ENCODE data around the gene RUSF1.
"Not testable (repeated sequence)": the region's sequence is repeated elsewhere in the genome, so short reads cannot be mapped to it uniquely, and the experiment has no call there.

The RUSF1 gene

GRCh38 chr16:31507929-31508705, at the start of gene RUSF1:
TSS of gene RUSF1 (minus strand) at chr16:31508391. CDS start at chr16:31508373, 18 bp downstream.
- DNase-seq = peak; percentile 85

GRCh38 chr16:31542763-31543162, 34.6 kb upstream of the RUSF1 start:
- no peak for DNase-seq

DNA sequence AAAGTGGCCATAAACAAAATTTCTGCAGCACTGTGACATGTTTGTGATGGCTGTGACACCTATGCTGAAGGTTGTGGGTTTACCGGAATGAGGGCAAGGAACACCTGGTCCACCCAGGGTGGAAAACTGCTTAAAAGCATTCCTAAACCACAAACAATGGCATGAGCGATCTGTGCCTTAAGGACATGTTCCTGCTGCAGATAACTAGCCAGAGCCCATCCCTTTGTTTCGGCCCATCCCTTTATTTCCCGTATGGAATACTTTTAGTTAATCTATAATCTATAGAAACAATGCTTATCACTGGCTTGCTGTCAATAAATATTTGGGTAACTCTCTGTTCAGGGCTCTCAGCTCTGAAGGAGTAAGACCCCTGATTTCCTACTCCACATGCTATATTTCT, 31.6 kb upstream of the RUSF1 start:
- DNase-seq = not testable (repeated sequence)

DNA sequence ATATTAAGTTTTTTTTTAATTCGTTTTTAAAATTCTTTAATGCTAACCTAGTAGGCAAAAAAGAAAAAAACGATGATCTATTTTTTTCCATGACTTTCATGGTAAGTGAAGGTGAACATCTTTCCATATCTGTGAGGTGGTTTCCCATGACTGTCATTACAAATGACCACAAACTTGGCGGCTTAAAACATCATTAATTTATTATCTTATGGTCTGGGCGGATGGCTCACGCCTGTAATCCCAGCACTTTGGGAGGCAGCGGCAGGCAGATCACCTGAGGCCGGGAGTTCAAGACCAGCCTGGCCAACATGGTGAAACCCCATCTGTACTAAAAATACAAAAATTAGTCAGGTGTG, 30.0 kb upstream of the RUSF1 start:
- DNase-seq = not testable (repeated sequence)

- no peak for DNase-seq
Observed at GRCh38 chr16:31537362-31538242, 29.4 kb upstream of the RUSF1 start.

- no peak for DNase-seq
Observed at GRCh38 chr16:31536804-31537361, 28.7 kb upstream of the RUSF1 start.

DNA sequence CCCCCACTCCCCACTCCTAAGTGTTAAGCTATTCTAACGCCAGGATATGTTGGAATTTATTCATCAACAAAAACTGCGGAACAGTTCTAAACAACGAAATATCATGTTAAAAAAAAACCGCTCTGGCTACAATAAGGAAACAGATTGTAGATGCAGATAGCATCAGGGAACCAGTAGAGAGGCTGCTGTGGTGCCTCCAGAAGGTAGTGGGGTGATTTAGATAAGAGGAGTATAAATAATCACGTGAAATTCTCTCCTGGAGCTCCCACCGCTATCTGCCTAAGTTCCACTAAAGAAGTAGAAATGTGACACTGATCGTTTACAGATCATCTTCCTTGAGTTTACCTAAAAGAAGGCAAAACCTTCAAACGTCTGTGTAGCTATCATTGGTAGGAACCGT, 27.5 kb upstream of the RUSF1 start:
- no peak for DNase-seq

DNA sequence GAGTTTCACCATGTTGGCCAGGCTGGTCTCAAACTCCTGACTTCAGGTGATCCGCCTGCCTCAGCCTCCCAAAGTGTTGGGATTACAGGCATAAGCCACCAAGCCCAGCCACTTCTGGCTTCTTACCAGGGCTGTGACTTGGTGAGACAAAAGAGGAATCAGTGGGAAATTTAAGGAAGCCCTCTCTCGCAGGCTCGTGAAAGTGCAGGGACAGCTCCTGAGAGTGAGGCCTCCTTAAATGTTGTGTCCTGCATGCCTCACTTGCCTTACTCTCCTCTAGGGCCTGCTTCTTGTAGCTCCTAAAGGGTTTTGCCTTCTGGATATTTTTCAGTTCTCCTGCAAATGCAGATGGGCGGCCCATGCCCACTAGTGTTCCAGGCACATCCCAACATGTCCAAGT, 24.7 kb upstream of the RUSF1 start:
- DNase-seq = no peak

DNA sequence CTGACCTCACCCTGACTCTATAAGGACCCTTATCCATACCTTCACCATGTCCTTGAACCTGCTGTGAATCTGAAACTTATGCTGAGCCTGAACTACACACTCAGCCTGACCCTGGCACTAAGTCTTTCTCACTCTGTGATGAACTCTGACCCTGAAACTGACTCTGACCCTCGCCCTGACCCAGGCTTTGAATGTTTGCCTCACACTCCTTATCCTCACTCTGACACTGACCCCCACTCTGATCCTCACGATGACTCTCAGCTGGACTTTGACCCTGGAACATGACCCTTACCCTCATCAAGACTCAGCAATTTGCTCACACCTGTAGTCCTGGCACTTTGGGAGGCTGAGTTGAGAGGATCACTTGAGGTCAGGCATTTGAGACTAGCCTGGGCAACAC, 23.9 kb upstream of the RUSF1 start:
- DNase-seq = no peak

- DNase-seq = no peak
Observed at GRCh38 chr16:31531096-31531495, 22.9 kb upstream of the RUSF1 start.

DNA sequence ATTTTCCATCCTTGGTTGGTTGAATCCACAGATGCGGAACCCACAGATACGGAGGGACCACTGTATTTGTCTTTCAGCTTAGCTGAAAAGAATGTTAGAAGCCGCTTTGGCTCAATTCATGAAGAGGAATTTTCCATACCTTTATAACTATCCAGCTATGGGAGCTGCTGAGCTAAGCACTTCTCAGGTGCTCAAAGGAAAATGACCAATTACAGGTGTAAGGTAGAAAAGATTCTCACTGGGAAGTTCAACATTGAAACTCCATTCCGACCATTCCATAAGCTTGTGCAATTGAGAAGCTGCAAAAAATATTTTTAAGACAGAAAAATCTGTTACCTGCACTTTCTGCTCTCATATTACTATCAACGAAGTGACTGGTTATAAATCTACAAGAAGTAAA, 22.2 kb upstream of the RUSF1 start:
- no peak for DNase-seq

DNA sequence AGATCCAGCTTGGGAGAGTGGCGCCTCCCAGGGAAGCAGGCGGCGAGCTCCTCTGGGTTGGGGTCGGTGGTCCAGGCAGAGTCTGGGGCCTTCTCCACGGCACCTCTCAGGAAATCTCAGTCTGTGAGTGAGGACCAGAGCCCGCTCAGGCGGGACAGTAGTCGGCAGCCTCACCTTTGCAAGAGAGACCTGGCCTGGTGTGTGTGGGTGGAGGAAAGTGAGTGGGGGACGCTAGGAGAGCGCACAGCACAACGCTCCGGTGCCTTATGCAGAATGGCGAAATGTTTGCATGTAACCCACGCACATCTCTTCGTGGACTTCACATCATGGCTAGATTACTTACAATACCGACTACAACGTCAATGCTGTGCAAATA, 21.7 kb upstream of the RUSF1 start:
- DNase-seq = no peak

- DNase-seq = no peak
Observed at GRCh38 chr16:31529108-31529936, 21.1 kb upstream of the RUSF1 start.

- DNase-seq = no peak
Observed at GRCh38 chr16:31528523-31529107, 20.4 kb upstream of the RUSF1 start.

DNA sequence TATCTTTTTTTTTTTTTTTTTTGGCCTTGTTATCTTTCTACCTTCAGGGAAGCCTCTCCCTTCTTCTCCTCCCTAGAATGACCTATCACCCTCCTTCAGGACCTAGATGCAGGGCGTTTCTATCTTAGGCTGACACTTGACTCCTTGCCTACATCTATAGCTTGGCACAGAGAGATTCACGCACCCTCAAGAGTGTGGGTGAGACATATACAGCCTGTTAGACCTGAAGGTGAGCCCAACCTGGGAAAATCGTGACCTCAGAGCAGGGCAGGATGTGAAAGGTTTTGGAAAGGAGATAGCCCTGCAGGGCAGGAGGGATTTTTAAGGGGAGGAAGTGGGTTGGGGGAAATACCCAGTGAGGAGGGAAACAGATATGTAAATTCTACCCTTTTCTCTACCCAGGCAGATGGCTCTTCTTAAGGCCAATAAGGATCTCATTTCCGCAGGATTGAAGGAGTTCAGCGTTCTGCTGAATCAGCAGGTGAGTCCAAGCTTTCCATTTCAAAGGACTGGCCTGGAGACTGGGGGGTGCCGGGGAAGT, 19.6 kb upstream of the RUSF1 start, which contains the start of gene AHSP:
AHSP (plus strand) TSS at position 167 of the 541 bp plus-strand sequence; CDS start at position 407, 240 bp downstream.
- no peak for DNase-seq

DNA sequence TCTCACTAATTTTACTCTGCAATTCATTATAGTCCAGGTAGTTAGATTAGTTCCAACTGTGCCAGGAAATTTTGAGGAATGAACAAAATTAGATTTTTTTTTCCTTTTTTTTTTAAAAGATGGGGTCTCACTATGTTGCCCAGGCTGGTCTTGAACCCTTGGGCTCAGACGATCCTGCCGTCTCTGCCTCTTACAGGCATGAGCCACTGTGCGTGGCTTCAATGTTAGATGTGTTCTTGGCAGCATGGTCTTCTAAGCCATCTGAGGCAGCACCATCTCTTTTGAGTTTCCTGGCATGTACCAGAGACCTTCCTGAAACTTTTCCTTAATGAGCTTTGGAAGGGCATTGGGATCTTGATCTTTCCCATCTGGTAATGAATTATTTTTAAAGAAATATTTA, 16.9 kb upstream of the RUSF1 start:
- no peak for DNase-seq

DNA sequence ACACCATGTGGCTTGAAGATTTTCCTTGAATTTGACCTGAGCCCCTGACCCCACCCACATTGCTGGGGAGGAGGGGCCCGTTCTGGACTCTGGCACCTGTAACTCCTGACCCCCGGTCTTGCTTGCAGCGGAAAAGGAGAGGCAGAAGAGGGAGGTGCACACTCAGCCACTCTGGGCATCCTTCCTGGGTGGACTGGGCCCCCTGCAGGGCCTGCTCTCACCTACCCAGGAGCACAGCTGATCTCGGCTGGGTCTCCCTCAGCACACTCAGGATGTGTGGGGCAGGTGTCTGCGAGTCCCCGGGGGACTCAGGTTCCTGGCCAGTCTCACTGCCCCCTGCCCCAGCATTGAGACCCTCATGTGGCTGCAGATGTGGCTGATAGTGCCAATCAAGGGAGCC, 15.6 kb upstream of the RUSF1 start:
- not testable (repeated sequence) for DNase-seq

- DNase-seq = no peak
Observed at GRCh38 chr16:31522071-31522470, 13.9 kb upstream of the RUSF1 start.

GRCh38 chr16:31521368-31521767, 13.2 kb upstream of the RUSF1 start:
- no peak for DNase-seq

DNA sequence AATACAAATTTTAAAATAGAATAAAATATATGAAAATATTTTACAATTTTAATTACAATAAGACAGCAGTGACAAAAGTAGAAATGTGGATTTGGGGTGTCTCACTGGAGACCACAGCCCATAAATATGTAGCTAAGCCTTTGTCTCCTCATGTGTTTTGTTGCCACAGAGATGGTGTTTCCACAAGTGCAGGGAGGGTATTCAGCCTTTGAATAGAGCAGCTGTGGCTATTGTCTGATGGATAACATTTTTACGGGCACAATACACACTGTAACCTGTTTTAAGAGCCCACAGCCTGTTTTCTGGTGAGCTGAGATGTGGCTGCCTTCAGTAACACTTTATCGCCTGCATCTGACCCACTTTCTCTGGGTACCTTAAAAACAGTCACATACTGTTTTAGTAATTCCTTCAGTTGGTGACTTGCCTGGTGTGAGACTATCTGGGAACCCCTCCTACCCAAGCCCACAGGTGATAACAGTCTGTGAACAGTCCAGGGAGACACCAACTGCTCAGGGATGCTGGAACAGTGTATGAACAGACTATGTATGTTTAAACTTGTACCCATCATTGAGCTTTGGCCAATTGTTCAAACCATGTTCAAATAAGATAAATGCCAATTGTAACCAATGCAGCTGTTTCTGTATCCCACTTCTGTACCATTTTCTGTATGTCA, 11.7 kb upstream of the RUSF1 start:
- no peak for DNase-seq

GRCh38 chr16:31517800-31518402, 9.7 kb upstream of the RUSF1 start:
- DNase-seq = no peak

Measured in CD4-positive, alpha-beta T cell treated with Interleukin-17A for 1 hour (primary cell).